GM10248 (cell line): ENCODE results near the gene WNT2B.

Experiments used
- CTCF ChIA-PET: fragments of 300-600 bp; sonication (Branson Sonifier 250); formaldehyde crosslinking; extraction: SDS; loops from one replicate; lab custom pipeline; 2021; ENCODE audit warnings: antibody characterized with exemption; lab: Yijun Ruan, JAX
- POLR2A ChIA-PET: fragments of 350-650 bp; sonication (Branson Sonifier 250); formaldehyde crosslinking; extraction: SDS; loops from one replicate; lab custom pipeline; 2020; ENCODE audit warnings: antibody characterized with exemption; lab: Yijun Ruan, JAX
- DNase-seq: peaks from one replicate; pipeline ENCODE4 v3.0.0; 2012; ENCODE audit errors: extremely low spot score
- TF ChIP-seq, protein P1 (sequence below): IDR thresholded peaks from 2 replicates; pipeline ENCODE4 v1.5.1; 2012; ENCODE audit warnings: mild to moderate bottlenecking, low read depth; ENCODE audit errors: extremely low read depth, missing control alignments, control extremely low read depth

Gene WNT2B

DNA sequence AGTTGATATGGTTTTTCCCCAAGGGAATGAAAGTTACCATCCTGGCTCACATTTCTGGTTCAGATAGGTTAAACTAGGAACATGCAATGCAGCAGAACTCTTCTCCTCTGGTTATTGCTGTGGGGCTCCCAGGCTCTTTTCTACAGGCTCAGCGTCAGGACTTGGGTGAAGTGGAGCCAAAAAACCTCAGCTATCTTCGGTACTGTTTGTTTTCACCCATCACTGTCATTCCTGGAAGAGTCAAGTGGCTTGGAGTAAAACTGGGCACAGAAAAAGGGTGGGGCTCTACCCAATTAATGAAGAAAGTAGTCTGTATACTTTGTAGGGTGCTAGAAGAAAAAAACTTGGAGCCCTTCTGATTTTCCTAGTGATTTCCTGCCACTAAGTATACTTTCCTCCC, 9.4 kb downstream of the WNT2B start:
- POLR2A ChIA-PET = no interaction called here
- CTCF ChIA-PET = no interaction called here
- DNase-seq = no peak
- TF ChIP-seq, protein P1, sequence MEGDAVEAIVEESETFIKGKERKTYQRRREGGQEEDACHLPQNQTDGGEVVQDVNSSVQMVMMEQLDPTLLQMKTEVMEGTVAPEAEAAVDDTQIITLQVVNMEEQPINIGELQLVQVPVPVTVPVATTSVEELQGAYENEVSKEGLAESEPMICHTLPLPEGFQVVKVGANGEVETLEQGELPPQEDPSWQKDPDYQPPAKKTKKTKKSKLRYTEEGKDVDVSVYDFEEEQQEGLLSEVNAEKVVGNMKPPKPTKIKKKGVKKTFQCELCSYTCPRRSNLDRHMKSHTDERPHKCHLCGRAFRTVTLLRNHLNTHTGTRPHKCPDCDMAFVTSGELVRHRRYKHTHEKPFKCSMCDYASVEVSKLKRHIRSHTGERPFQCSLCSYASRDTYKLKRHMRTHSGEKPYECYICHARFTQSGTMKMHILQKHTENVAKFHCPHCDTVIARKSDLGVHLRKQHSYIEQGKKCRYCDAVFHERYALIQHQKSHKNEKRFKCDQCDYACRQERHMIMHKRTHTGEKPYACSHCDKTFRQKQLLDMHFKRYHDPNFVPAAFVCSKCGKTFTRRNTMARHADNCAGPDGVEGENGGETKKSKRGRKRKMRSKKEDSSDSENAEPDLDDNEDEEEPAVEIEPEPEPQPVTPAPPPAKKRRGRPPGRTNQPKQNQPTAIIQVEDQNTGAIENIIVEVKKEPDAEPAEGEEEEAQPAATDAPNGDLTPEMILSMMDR = no peak

- DNase-seq = no peak
- TF ChIP-seq, protein P1 = no peak
- ChIA-PET POLR2A (no interaction called here), CTCF (no interaction called here)
Measured at GRCh38 chr1:112520166-112520565, 11.4 kb downstream of the WNT2B start.

DNA sequence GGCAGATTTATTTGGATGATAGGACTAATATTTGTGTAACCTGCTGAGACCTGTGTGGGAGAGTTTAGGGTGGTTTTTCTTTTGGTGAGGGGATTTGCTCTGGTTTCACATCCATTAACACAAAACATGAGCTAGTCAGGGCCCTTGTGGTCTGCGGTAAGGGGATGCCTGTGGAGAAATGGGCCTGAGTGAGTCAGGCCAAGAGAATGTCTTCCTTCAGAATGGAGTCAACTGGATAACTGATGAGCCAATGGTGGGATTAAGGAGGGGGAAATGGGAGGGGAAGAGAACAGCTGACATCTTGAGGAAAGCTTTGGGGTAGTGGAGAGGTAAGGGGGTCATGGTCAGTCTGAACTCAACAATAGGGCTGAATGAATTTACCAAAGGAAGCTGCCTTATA, 13.9 kb downstream of the WNT2B start:
- POLR2A ChIA-PET = no interaction called here
- DNase-seq = no peak
- TF ChIP-seq, protein P1 = no peak
- CTCF ChIA-PET = interaction anchor here (0.9 to 2.5 kb wide), 7 partner anchors 9 to 153 kb away, joined by 3 to 11 read pairs (median 5); no protein-coding TSS in a partner anchor

DNA sequence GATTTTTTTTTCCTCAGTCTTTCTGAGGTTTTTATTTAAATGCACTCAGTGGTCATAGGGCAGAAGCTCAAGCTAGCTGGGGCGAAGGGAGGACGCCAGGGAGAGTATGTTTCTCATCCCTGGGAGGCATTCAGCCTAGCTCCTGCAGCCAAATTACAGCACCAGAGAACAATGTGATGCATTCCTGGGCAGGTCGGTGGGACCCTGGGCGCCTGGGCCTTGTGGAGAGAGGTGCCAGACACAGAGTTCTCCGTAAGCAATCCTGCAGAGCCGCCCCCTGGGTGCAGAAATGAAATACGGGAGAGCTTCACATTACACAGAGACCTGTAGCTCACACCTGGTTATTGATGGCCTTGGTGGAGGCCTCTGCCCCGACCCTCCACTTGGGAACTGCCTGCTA, 15.5 kb downstream of the WNT2B start:
- CTCF ChIA-PET = interaction anchor here (1.0 kb wide), 1 partner anchor 9 kb away, joined by 5 read pairs; no protein-coding TSS in a partner anchor
- no peak for DNase-seq
- TF ChIP-seq, protein P1 = no peak
- POLR2A ChIA-PET = no interaction called here

GRCh38 chr1:112524986-112525385, 16.2 kb downstream of the WNT2B start:
- CTCF ChIA-PET = interaction anchor here (1.0 to 1.2 kb wide), 3 partner anchors 15 to 58 kb away, joined by 3 read pairs; no protein-coding TSS in a partner anchor
- no peak for DNase-seq
- TF ChIP-seq, protein P1 = no peak
- POLR2A ChIA-PET = no interaction called here

- DNase-seq = no peak
- ChIA-PET POLR2A (no interaction called here), CTCF (interaction anchor here (1.0 to 3.5 kb wide), 2 partner anchors 12 to 26 kb away, joined by 3 to 20 read pairs; no protein-coding TSS in a partner anchor)
- TF ChIP-seq, protein P1 = no peak
Measured at GRCh38 chr1:112527266-112528010, 18.7 kb downstream of the WNT2B start.
